Activated B cell treated with CpG ODN at 0.5 μM for 24 hours (primary cell): ENCODE measurements around the gene ALX3. TPM values are rescaled to one million over a fixed set of nuclear protein-coding genes. Genes with fewer than 3 reads are reported as not detected.

Experiments
- ATAC-seq: fragments of 200-7000 bp; cut with Tn5 transposase; one replicate; pipeline ENCODE4 v1.10.0; 2021; ENCODE audit warnings: low read depth, mild to moderate bottlenecking, moderate library complexity
- CTCF ChIA-PET: fragments of 350-600 bp; sonication (Branson Sonifier 250); formaldehyde crosslinking; loops from one replicate; lab custom pipeline; 2021; ENCODE audit warnings: antibody characterized with exemption; lab: Charles Lee
- POLR2A ChIA-PET: fragments of 350-600 bp; sonication (Branson Sonifier 250); formaldehyde crosslinking; loops from one replicate; lab custom pipeline; 2021; ENCODE audit warnings: antibody characterized with exemption; lab: Charles Lee
- DNase-seq: peaks from one replicate; pipeline ENCODE4 v3.0.0; 2022
- H3K27ac Mint-ChIP-seq: one replicate; pipeline ENCODE4 v1.8.0; 2020; ENCODE audit warnings: mixed read lengths
- H3K27me3 Mint-ChIP-seq: one replicate; pipeline ENCODE4 v1.8.0; 2021; ENCODE audit warnings: mixed read lengths
- H3K36me3 Mint-ChIP-seq: one replicate; pipeline ENCODE4 v1.8.0; 2021; ENCODE audit warnings: low read depth, mixed read lengths
- H3K4me1 Mint-ChIP-seq: one replicate; pipeline ENCODE4 v1.8.0; 2021; ENCODE audit warnings: mixed read lengths
- H3K4me3 Mint-ChIP-seq: one replicate; pipeline ENCODE4 v1.8.0; 2020; ENCODE audit warnings: mild to moderate bottlenecking, mixed read lengths
- H3K9me3 Mint-ChIP-seq: one replicate; pipeline ENCODE4 v1.8.0; 2020; ENCODE audit warnings: mixed read lengths
- CTCF ChIP-seq: fragments of 200-600 bp; IDR thresholded peaks from one replicate; pipeline ENCODE4 v1.8.0; 2022; ENCODE audit warnings: antibody characterized with exemption, mild to moderate bottlenecking
- intact Hi-C: fragments of 100-400 bp; cut with micrococcal nuclease; formaldehyde crosslinking; loops from one replicate; pipeline ENCODE4 v1.15.1; 2024
- total RNA-seq: library from RNA; stranded (reverse); gene quantifications from 2 replicates; pipeline ENCODE4 v1.2.3, GENCODE V29; 2022

ALX3 gene
- total RNA-seq, 1 donor from 2014 or later: not detected

GRCh38 chr1:110011527-110012041, 58.9 kb downstream of the ALX3 start:
- H3K27me3 Mint-ChIP-seq: no peaks in the 10 kb centered on the region
- peaks cover 37% of the 10 kb centered on the region for H3K4me1 Mint-ChIP-seq
- no peaks in the 10 kb centered on the region for H3K9me3 Mint-ChIP-seq
- DNase-seq: no peak
- TF ChIP-seq CTCF: peak; percentile 55
- POLR2A ChIA-PET: interaction anchor here (0.7 to 2.4 kb wide), 8 partner anchors 13 to 527 kb away, joined by 3 to 21 read pairs (median 4); partner anchors contain the start of genes AHCYL1, GNAI3, GSTM1 and STRIP1
- H3K4me3 Mint-ChIP-seq: peak overlapping the region; percentile 75
- H3K36me3 Mint-ChIP-seq: peaks cover 53% of the 10 kb centered on the region
- CTCF ChIA-PET: interaction anchor here (0.6 to 4.4 kb wide), 22 partner anchors 8 to 478 kb away, joined by 3 to 69 read pairs (median 4); partner anchors contain the start of genes AHCYL1, GNAI3 and STRIP1
- peak; percentile 90 for ATAC-seq
- intact Hi-C loops: loop anchor here (1.0 kb wide), 6 partner anchors 18 to 465 kb away; partner anchors contain the start of genes AHCYL1 and STRIP1
- H3K27ac Mint-ChIP-seq: peak overlapping the region; percentile 99

Other genes with a start within 250 kb of the ALX3 start
- 1.9 and 2.0 TPM in 2 replicates for gene CSF1, start 159.8 kb downstream of the ALX3 start, total RNA-seq
- gene AHCYL1, start 85.9 kb downstream of the ALX3 start, total RNA-seq: 40.5 and 41.6 TPM in 2 replicates
- gene STRIP1, start 36.0 kb downstream of the ALX3 start, total RNA-seq: 60.4 and 77.3 TPM in 2 replicates
- gene UBL4B, start 41.8 kb upstream of the ALX3 start, total RNA-seq: not detected in 2 replicates
- gene SLC6A17, start 79.8 kb upstream of the ALX3 start, total RNA-seq: not detected in 2 replicates
- gene KCNC4, start 139.6 kb upstream of the ALX3 start, total RNA-seq: 8.5 and 9.8 TPM in 2 replicates